H54 (cell line): ENCODE measurements around the gene PCSK6.

Experiments
- DNase-seq: peaks from one replicate; pipeline ENCODE4 v3.0.0; 2011; ENCODE audit warnings: low spot score, mixed read lengths; ENCODE audit not compliant: insufficient read length
- FAIRE-seq: peaks from 3 replicates; lab custom pipeline; 2011; peaks lifted over from hg19 to GRCh38; lab: Jason Lieb, UNC
- POLR2A ChIP-seq: IDR thresholded peaks from 2 replicates; pipeline ENCODE4 v1.6.1; 2011; ENCODE audit warnings: low read depth, mild to moderate bottlenecking, low read length

The PCSK6 gene

GRCh38 chr15:101327147-101327740, 162.3 kb downstream of the PCSK6 start:
- TF ChIP-seq POLR2A: no peak

GRCh38 chr15:101326462-101327146, 162.9 kb downstream of the PCSK6 start:
- FAIRE-seq (no peak), DNase-seq (no peak)
- TF ChIP-seq POLR2A: no peak

More at GRCh38 chr15:101327147-101327740, 162.3 kb downstream of the PCSK6 start:
- FAIRE-seq: no peak
- no peak for DNase-seq

GRCh38 chr15:101326026-101326315, 163.5 kb downstream of the PCSK6 start:
- TF ChIP-seq POLR2A: no peak
- FAIRE-seq: no peak

GRCh38 chr15:101325263-101326025, 164.1 kb downstream of the PCSK6 start:
- TF ChIP-seq POLR2A: no peak
- DNase-seq (no peak), FAIRE-seq (no peak)

More at GRCh38 chr15:101326026-101326315, 163.5 kb downstream of the PCSK6 start:
- no peak for DNase-seq

- no peak for FAIRE-seq
- TF ChIP-seq POLR2A: no peak
- DNase-seq: no peak
Observed at GRCh38 chr15:101324524-101325177, 164.9 kb downstream of the PCSK6 start.

GRCh38 chr15:101323793-101324523, 165.5 kb downstream of the PCSK6 start:
- TF ChIP-seq POLR2A: no peak
- FAIRE-seq (no peak), DNase-seq (no peak)

- TF ChIP-seq POLR2A: no peak
- no peak for FAIRE-seq
- DNase-seq: no peak
Observed at GRCh38 chr15:101322854-101323477, 166.5 kb downstream of the PCSK6 start.

- no peak for TF ChIP-seq POLR2A
- DNase-seq: no peak
- no peak for FAIRE-seq
Observed at GRCh38 chr15:101322016-101322695, 167.4 kb downstream of the PCSK6 start.

- FAIRE-seq: no peak
- no peak for TF ChIP-seq POLR2A
- no peak for DNase-seq
Observed at GRCh38 chr15:101320501-101321052, 168.9 kb downstream of the PCSK6 start.

GRCh38 chr15:101318839-101319238, 170.7 kb downstream of the PCSK6 start:
- DNase-seq: no peak
- FAIRE-seq: no peak

GRCh38 chr15:101318147-101318819, 171.2 kb downstream of the PCSK6 start:
- DNase-seq: no peak
- FAIRE-seq: no peak
- TF ChIP-seq POLR2A: no peak

More at GRCh38 chr15:101318839-101319238, 170.7 kb downstream of the PCSK6 start:
- TF ChIP-seq POLR2A: no peak
